ENCODE measurements around the gene PARP1.

The PARP1 gene

DNA sequence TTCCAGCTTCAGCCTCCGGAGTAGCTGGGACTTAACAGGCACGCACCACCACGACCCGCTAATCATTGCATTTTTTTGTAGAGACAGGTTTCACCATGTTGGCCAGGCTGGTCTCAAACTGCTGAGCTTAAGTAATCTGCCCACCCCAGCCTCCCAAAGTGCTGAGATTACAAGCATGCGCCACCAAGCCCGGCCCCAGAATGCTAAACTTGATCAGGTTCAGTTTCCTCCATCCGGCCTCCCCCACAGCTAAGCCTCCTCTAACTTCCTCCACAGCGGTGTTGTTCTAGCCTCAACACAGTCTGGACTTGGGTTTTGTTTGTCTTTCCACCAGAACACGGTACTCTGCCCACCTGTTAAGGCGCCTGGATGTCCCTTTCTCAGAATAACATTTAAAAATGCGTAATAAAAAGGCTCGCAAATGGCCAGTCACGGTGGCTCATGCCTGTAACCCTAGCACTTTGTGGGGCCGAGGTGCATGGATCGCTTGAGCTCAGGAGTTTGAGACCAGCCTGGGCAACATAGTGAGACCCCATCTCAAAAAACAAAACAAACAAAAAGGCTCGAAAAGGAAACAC, 2.4 kb downstream of the PARP1 start:
- no peak for DNase-seq (ENCODE audit: low read depth in 2 of 2)

DNA sequence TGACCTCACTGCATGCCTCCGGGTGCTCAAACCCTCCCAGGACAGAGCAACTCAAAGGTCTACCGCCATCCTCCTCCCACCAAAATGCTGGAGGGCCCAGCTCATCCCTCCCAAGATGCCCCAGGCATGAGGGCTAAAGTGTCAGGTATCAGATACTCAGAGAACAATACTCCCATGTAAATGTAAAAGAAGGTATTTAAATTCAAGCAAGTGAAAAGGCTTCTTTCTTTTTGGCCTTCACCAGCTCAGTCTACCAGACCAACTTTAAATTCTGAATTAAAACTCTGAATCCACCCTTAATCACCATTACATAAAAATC, 3.0 kb downstream of the PARP1 start:
- DNase-seq (ENCODE audit: low read depth in 2 of 2): no peak

DNA sequence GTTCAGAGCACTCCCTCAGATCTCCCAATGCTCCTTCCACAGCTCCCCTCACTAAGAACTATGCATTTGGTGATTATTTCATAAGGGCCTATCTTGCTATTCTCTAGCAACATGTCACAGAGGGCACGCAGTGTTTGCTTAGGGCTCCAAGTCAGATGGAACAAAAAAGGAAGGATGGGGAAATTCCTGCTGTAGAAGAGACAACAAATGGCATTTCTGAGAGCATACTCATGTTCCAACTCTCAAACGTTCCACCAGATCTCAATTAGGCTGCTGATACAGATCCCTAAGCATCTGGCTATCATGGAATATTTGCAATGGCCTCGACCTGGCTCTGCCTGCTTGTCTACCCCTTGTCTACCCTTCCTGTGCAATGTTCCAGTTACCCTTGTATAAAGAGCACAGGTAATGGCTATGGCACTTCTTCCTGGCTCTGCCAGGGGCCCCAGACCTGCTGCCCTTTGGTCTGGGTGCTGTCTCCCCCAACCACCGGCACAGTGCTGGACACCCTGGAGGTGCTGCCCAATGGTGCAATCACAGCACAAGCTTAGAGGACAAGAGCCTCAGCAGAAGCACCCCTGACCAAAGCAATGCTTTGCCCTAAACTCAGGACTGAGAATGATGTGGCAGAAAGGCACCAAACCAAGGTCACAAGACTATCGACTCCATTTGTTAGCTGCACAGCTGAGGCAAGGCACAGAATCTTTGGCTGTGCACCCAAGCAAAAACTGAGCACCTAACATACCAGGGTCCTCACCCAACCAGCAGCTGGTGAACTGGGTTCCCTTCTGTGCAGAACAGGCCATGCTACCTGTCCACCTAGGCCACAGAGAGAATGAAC, 3.6 kb downstream of the PARP1 start:
- DNase-seq (ENCODE audit: low read depth in 2 of 2): no peak

DNA sequence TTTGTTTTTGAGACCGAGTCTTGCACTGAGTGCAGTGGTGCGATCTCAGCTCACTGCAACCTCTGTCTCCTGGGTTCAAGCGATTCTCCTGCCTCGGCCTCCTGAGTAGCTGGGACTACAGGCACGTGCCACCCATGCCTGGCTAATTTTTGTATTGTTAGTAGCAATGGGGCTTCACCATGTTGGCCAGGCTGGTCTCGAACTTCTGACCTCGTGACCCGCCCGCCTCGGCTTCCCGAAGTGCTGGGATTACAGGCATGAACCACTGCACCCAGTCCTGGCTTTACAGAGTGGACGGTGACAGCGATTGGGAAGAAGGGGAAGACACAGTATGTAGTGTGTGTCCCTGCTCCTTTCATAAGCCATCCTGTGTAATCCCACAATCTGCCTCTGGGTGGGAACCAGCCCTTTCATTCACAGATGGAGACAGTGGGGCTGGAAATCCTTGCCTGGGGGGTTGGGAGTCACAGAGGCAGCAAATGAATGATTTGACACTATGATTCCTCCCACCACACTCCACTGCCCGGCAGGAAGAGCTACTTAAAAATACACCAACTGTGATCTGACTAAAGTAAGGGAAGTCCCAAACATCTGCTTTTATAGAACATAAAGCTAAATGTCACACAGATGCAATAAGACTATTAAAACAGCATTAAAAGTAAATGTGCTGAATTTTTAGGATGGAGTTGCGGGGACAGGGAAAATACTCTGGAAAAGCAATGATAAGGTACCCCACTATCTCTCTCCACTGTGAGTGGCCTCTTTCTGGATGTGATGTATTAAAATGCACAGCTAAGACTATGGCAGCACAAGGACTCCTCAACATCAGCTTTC, 4.5 kb downstream of the PARP1 start:
- DNase-seq (ENCODE audit: low read depth in 2 of 2): no peak

DNA sequence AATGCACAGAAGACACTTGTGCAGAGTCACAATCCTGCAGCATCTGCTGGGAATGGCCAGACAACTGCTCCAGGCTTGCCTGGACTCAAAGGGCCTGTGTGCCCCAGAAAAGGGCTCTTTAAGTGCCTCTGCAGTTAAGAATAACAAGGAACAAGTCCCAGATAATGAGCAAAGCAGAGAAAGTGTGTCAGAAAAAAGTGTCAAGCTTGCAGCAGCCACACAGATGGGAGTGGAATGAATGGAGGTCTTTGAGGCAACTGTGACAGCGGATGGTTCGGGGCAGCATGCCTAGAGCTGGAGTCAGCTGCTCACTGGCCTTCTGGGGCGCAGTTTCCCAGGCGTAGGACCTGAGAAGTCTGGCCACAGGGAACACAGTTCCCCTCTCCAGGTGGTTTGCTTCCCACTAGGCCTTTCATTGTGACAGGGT, 5.1 kb downstream of the PARP1 start:
- no peak for DNase-seq (ENCODE audit: low read depth in 2 of 2)

DNA sequence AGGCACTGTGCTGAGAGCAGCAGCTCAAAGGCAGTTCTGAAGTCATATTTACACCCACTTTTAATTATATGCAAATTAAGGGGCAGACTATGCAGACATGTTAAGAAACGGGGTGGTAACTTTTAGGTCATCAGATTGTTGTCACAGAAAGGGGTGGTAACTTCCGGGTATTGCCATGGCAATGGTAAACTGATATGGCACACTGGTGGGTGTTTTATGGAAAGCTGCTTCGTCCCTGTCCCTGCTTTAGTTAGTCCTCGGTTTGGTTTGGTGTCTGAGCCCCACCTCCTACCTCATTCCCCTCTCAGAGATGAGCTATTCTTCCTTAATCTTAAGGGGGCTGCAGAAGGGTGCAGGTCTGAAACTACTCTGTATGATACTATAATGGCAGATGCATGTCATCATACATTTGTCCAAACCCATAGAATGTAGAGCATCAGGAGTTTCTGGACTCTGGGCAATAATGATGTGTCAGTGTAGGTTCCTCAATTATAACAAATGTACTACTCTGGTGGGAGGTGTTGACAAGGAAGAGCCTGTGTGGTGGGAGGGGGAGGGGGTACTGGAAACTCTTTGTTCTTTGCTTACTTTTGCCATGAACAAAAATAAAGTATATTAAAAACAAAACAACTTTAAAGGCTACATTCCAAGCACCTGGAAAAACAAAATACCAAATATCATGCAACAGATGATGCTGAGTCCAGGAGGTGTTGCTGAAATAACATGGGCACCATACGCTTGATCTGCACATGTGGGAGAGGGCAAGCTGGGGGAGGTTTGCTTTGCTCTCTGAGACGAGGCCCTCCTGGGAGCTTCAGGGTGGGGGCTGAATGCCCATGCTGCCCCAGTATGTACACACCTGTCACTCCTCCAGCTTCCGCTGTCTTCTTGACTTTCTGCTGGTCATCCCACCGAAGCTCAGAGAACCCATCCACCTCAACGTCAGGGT, 6.3 kb downstream of the PARP1 start:
- no peak for DNase-seq (ENCODE audit: low read depth in 2 of 2)

DNA sequence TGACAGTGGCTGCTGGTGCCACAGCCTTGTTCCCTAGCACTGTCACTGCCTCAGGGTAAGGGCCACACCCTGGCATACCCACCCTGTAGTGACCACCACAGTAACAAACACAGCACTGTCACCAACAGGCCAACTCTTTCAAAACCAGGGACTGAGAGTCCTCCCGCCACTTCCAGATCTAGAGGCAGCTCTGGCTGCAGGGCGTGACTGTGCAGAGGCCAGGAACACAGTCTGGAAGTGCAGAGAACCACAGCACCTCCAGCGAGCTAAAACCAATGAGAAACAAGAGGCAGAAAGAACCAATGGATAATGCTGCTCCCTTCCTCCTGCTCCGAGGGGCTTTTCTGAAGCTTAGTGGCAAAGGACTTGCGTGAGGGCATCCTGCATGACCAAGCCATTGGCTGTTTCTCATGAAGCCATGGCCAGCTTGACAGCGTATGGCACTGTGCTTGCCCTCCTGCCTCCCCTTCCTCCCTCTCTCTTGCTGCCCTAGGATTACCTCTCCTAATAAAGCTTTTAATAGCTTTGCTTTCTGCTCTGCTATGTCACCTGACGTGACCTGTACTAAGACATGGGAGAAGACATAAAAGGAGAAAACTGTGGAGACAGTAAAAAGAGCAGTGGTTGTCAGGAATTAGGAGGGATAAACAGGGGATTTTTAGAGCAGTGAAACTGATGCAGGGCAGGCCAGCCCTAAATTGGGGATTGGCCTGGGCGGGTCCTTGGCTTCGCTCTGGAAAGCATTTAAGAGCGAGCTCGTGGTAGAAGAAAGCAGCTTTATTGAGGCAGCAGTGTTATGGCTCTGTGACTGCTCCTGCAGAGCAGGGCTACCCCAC, 7.2 kb downstream of the PARP1 start:
- DNase-seq (ENCODE audit: low read depth in 2 of 2): no peak

DNA sequence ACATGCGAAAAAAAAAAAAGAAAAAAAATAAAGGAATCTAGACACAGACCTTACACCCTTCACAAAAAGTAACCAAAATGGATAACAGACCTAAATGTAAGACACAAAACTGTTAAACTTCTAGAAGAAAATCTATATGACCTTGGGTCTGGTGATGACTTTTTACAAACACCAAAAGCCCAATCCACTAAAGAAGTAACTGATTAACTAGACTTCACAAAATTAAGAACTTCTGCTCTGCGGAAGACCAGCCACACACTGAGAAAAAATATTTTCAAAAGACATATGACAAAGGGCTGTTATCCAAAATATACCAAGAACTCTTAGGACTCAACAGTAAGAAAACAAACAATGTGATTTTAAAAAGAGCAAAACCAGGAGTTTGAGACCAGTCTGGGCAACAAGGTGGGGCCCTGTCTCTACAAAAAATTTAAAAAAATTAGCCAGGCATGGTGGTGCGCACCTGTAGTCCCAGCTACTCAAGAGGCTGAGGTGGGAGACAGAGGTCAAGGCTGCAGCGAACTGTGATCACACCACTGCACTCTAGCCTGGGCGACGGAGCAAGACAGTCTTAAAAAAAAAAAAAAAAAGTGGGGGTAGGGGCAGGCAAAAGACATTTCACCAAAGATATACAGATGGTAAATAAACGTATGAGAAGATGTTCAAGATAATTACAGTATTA, 9.8 kb downstream of the PARP1 start:
- no peak for DNase-seq (ENCODE audit: low read depth in 2 of 2)

DNA sequence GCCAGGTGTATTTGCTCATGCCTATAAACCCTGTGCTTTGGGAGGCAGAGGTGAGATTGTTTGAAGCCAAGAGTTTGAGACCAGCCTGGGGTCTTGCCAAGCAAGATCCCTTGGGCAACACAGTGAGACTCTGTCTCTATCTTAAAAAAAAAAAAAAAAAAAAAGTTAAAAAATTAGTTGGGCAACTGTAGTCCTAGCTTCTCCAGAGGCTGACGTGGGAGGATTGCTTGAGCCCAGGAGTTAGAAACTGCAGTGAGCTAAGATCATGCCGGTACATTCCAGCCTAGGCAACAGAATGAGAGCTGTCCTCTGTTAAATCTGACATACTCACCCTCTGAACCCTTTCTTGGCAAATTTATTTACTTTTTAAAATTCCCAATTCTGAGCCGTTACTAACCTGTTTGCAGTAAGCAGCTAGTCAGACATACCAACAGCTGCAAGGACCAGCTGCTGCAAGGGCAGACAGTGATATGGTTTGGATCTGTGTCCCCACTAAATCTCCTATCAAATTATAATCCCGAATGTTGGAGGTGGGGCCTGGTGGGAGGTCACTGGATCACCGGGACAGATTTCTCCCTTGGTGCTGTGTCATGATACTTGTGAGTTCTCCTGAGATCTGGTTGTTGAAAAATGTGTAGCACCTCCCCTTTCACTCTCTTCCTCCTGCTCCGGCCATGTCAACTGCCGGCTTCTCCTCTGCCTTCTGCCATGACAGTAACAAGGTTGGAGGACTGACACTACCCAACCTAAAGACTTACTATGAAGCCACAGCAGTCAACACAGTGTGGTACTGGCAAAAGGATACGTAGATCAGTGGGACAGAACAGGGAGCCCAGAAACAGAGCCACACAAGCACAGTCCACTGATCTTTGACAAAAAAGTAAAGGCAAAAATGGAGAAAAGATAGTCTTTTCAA, 10.6 kb downstream of the PARP1 start:
- no peak for DNase-seq (ENCODE audit: low read depth in 2 of 2)

DNA sequence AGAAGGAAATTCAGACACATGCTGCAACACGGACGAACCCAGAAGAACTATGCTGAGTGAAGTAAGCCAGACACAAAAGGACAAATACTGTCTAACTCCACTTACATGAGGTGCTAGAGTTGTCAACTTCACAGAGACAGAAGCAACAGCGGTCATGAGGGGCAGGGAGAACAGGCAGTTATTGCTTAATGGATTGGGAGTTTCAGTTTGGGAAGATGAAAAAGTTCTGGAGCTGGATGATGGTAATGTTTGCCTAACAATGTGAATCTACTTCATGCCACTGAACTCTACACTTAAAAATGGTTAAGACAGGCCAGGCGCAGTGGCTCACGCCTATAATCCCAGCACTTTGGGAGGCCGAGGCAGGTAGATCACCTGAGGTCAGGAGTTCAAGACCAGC, 12.1 kb downstream of the PARP1 start:
- no peak for DNase-seq (ENCODE audit: low read depth in 2 of 2)

DNA sequence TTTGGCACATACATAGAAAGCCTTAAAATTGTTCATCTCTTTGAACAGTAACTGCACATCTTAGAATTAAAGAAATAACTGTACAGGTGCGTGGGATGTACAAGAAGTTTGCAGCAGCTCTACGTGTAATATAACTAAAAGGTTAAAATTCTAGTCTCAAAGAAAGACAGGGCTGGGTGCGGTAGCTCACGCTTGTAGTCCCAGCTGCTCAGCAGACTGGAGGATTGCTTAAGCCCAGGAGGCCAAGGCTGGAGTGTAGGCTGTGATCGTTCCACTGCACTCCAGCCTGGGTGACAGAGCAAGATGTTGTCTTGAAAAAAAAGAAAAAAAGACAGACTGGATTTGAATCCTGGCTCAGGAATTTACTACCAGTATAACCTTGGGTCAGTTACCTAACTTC, 13.4 kb downstream of the PARP1 start:
- no peak for DNase-seq (ENCODE audit: low read depth in 2 of 2)

DNA sequence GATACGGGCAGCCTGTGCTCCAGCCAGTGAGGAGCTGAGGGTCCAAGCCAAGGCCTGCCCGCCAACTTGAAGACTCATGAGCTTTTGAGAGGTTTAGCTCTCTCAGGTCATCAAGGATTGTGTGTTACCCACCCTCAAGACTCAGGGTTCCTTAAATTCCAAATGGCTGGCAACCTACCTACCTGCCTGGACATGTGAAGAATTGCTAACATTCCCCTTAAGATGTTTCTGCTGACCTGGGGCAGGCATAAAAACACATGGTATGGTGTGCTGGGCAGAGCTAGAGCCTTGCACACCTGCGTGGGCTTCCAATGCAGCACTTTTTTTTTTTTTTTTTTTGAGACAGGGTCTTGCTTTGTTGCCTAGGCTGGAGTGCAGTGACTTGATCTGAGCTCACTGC, 17.2 kb downstream of the PARP1 start:
- DNase-seq (ENCODE audit: low read depth in 2 of 2): no peak

DNA sequence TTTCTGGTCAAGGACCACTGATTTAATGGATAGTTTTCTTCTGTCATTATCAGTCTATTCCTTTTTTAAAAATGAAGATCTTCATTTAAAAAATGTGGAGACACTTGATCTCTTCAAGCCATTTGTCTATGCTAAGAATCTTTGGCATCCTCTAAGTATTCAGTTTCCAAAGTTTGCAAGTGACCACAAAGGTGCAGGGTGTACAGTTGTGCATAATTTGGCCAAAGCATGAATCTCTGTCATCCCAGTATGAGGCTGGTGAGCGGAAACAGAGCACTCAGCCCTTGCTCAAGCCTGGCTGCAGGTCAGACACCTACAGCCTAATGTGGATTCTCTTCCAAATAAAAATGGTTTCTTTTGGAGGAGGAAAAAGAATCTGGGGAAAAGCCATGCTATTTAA, 19.8 kb downstream of the PARP1 start:
- no peak for DNase-seq (ENCODE audit: low read depth in 2 of 2)

DNA sequence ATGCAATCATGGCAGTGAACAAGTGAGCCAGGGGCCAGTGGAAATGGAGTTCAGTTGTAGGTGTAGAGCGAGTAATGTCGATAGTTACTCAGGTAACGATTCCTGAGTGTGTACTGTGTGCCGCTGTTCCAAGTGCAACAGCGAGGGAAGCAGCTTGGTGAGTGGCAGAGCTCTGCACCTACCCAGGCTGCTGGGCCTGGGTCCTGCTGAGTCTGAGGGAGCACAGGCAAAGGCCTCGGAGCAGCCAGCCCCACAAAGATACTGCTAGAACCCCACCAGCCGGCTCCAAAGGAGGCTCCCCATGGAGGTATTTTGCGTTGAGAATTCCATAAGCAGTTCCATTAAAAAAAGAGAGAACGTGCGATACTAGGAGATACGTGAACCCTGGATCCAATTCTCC, 23.2 kb downstream of the PARP1 start:
- DNase-seq (ENCODE audit: low read depth in 2 of 2): no peak

DNA sequence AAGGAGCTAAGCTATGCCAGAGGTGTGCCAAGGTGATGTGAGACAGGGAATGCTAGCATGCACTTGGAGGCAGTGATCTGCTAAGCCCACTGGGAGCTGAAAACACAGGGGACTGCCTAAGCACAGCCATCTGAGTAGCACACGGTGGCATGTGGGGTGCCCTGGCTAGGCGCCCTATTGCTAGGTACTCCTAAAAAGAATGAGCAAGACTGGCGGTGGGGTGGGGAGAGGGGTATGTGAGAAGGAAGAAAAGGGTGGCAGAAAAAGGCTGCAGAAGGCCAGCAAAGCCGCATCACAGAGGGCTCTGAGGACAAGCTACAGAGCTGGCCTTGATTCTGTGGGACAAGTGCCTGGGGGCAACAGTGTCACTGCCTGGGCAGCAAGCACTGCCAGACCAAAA, 23.9 kb downstream of the PARP1 start:
- DNase-seq (ENCODE audit: low read depth in 2 of 2): no peak

DNA sequence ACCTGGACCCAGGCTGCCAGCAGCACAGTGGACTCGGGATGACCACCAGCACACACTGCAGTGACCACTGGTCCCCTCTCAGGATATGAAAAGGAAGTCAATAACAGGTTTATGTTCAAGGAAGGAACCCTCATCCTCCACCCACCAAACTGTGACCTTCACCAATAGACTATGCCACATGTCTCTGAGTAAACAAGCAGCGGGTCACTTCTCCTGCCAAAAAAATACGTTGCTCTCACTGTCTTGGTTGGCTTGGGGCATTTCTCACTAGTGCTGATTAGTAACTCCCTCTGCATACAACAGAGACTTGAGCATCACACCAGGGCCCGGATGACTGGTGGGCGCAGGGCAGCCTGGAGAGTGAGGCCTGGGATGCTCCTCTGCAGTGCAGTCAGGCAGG, 25.9 kb downstream of the PARP1 start:
- no peak for DNase-seq (ENCODE audit: low read depth in 2 of 2)

DNA sequence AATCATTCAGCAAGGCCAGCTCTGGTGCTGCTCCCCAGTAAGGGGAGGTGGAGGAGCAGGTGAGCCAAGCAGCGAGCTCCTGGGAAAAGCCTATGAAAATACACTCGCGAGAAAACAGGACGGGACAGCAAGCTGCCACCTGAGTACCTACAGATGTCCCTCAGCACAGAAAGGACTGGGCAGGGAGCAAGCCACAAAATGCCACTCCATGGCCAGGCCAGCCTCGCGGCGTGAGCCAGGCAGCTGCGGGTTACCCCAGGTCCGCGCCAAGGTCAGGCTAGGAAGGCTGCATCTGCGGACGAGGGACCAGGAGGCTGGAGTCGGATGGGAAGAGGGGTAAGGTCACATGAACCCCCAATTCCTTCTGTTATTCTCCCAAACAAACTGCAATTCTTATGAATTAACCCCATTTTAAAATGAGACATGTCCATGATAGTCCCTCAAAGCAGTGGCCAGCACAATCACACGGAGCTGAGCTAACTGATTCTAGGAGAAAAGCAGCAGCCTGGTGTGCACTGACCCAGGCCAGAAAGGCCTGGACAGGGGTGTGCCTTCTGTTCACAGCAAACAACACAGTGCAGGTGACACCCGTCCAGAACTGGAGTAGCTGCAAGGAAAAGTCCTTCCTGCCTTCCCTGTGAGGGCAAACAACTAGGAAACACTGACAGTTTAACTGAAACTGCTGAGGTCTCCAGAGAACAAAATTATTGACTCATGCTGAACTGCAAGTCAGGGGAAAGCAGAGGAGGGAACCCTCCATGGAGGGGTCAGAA, 26.5 kb downstream of the PARP1 start:
- DNase-seq (ENCODE audit: low read depth in 2 of 2): no peak

DNA sequence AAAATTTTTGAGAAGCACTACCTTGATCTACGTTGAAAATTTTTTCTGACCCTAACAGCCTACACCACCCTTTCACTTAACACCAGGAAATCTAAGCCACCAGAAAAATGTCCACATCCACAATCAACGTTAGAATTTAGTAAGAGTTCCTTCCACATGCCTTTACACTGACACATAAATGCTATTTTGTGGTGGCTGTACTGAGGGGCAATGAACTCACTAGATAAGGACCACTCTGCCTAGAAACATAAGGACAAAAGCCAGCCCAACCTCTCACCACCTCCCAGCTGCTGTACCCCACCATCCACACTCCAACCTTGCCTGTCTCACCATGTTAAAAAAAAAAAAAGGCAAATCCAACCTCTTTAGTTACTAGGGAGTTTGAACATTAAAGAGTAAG, 29.8 kb downstream of the PARP1 start:
- no peak for DNase-seq (ENCODE audit: low read depth in 2 of 2)

Measured in stimulated activated CD4-positive, alpha-beta T cell treated with anti-CD3 and anti-CD28 coated beads, Interleukin-1b, Interleukin-23, amount 100 ng/mL, for 1 hour (primary cell).